HCT116 (cell line): ENCODE results near the gene CPNE2.
"Not testable (repeated sequence)": the region's sequence is repeated elsewhere in the genome, so short reads cannot be mapped to it uniquely, and the experiment has no call there.

Experiments used
- CTCF ChIP-seq, 3 experiments: fragments of 200-600 bp in 1 of 3; sonication (generic) in 1 of 3; IDR thresholded peaks in 2 of 3; conservative IDR thresholded peaks in 1 of 3; 2 replicates each; pipeline ENCODE4 v1.5.1; 2012 to 2017; ENCODE audit warnings: low read depth in 2 of 3, low read length in 2 of 3, antibody characterized with exemption in 1 of 3, borderline replicate concordance in 1 of 3, control low read depth in 1 of 3, mild to moderate bottlenecking in 1 of 3, mixed read lengths in 1 of 3, mixed run types in 1 of 3, moderate library complexity in 1 of 3; ENCODE audit not compliant: insufficient read depth in 1 of 3
- EZH2 ChIP-seq: fragments of 200-600 bp; sonication (generic); IDR thresholded peaks from 2 replicates; pipeline ENCODE4 v1.6.1; 2017; ENCODE audit warnings: antibody characterized with exemption, mixed run types
- TCF7L2 ChIP-seq: IDR thresholded peaks from 2 replicates; pipeline ENCODE4 v1.7.0; 2011; ENCODE audit warnings: borderline replicate concordance, inconsistent platforms; ENCODE audit not compliant: insufficient read depth, insufficient read length; ENCODE audit errors: extremely low read depth

GRCh38 chr16:57099965-57100364, 7.6 kb downstream of the CPNE2 start:
- TF ChIP-seq TCF7L2; CTCF (IDR thresholded peaks at IDR 0.05 in 2 of 3, conservative IDR thresholded peaks at IDR 0.05 in 1 of 3; ENCODE audit: borderline replicate concordance in 1 of 3, insufficient read depth in 1 of 3, low read depth in 2 of 3, low read length in 2 of 3); EZH2: not testable (repeated sequence)
